SU-DHL-6 (cell line): ENCODE data around the gene KRT24.

Source experiments
- CTCF ChIP-seq: fragments of 200-600 bp; sonication (generic); IDR thresholded peaks from one replicate; pipeline ENCODE4 v1.5.1; 2017; ENCODE audit warnings: antibody characterized with exemption, mild to moderate bottlenecking, low read length, moderate library complexity; ENCODE audit not compliant: insufficient read depth, poor library complexity, severe bottlenecking
- EZH2phosphoT487 ChIP-seq: fragments of 200-600 bp; sonication (generic), shearing (Covaris generic); conservative IDR thresholded peaks from 2 replicates; pipeline ENCODE4 v1.6.1; 2018; ENCODE audit warnings: mild to moderate bottlenecking, antibody characterized with exemption, low read length, moderate library complexity, mixed read lengths

GRCh38 chr17:40720899-40721298 lies 17.3 kb upstream of the KRT24 start:
- no peak for TF ChIP-seq CTCF
- no peak for TF ChIP-seq EZH2phosphoT487
